ENCODE data around the gene GARS1.

GARS1 gene

GRCh38 chr7:30681331-30681797 is 86.7 kb downstream of the GARS1 start:
- no peak for TF ChIP-seq CTCF (IDR thresholded peaks at IDR 0.05; ENCODE audit: borderline replicate concordance, control extremely low read depth, extremely low read depth, insufficient read depth, missing control alignments)
- in situ Hi-C loops (cut with MboI; ENCODE audit: low sequenced_read_pairs, unreplicated experiment): no loop called here
- no peak for DNase-seq (ENCODE audit: low spot score)

GRCh38 chr7:30681815-30682211 is 87.1 kb downstream of the GARS1 start:
- in situ Hi-C loops (cut with MboI; ENCODE audit: low sequenced_read_pairs, unreplicated experiment): no loop called here
- TF ChIP-seq CTCF (IDR thresholded peaks at IDR 0.05; ENCODE audit: borderline replicate concordance, control extremely low read depth, extremely low read depth, insufficient read depth, missing control alignments): no peak
- no peak for DNase-seq (ENCODE audit: low spot score)

DNA sequence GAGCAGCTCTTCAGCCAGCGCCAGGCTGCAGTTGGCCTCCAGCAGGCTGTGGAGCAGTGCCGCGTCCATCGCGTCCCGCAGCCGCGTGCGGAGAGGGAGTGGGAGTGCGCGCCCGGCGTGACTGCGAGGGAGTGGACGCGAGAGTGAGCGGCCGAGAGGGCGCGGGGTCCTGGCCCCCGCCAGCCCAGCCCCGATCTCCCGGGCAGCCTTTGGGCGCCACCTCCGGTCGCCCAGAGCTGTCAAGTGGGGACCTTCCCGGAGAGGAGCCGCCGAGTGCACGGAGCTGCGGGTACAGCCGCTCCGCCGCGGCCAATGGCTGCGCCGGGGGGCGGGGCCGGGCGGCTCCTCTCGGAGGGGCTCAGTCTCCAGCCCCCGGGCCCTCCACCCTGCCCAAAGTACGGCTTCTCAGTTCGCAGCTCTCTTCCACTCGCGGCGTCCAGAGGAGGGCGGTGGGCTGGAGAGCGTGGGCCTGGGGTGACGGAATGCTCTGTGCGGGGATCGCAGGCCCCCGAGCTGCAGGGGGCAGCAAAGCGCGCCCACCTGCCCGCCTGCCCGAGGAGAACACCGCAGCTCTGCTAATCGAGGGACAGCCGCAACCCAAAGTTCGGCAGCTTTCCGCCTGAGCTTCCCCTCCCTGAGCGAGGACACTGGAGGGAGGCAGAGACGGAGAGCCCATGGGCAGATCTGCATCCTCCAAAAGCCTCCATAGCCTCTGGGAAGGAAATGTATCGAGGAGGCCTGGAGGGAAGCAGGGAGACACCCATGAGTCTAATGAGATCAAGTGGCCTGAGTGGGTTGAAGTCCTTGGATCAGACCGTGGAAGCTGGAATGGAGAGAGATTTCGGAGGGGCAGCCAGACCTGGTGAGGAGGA is 87.8 kb downstream of the GARS1 start, which contains the start of gene CRHR2:
Gene CRHR2 (minus strand): TSS at position 245 of the 872 bp plus-strand sequence. CDS start 176 bp downstream, at position 69.
- DNase-seq (ENCODE audit: low spot score): peak; percentile 59
- in situ Hi-C loops (cut with MboI; ENCODE audit: low sequenced_read_pairs, unreplicated experiment): no loop called here
- TF ChIP-seq CTCF (IDR thresholded peaks at IDR 0.05; ENCODE audit: borderline replicate concordance, control extremely low read depth, extremely low read depth, insufficient read depth, missing control alignments): no peak

- no peak for DNase-seq (ENCODE audit: low spot score)
- in situ Hi-C loops (cut with MboI; ENCODE audit: low sequenced_read_pairs, unreplicated experiment): no loop called here
- no peak for TF ChIP-seq CTCF (IDR thresholded peaks at IDR 0.05; ENCODE audit: borderline replicate concordance, control extremely low read depth, extremely low read depth, insufficient read depth, missing control alignments)
Observed at GRCh38 chr7:30683306-30683705, 88.6 kb downstream of the GARS1 start.

Data from GM13976 (cell line).